ENCODE results near the gene SPSB3. TPM values are rescaled to one million over a fixed set of nuclear protein-coding genes. Genes with fewer than 3 reads are reported as not detected.

SPSB3 gene
- total and polyA plus RNA-seq, 7 donors: 34.4 to 98.4 (median 61.4) TPM

DNA sequence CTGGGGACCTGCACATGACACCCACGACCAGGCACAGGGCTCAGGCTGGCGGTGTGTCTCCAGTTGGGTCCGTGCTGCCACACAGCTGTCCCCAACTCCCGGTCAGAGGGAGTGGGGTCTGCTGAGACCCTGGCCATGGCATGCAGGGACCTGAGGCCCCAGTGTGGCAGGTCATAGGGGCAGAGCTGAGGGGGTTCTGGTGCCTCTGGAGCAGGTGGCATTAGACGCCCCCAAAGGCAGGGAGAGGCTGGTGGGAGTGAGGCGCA, 4.6 kb upstream of the SPSB3 start:
- WGBS, 2 donors: 91 to 94% methylated on average over 6 of the region's 6 CpGs
- no peak for DNase-seq
- Histone ChIP-seq H3K4me1 (peaks cover 0 to 28% (median 21%) of the 10 kb centered on the region in 4 donors), H3K4me3 (no peak overlapping the region), H3K36me3 (peaks cover 0 to 59% (median 32%) of the 10 kb centered on the region in 4 donors), H3K27me3 (no peaks in the 10 kb centered on the region), H3K27ac (no peak overlapping the region), H3K9me3 (no peaks in the 10 kb centered on the region)
- TF ChIP-seq POLR2A (IDR thresholded peaks at IDR 0.05) (no peak), POLR2AphosphoS5 (IDR thresholded peaks at IDR 0.05) (no peak), EP300 (IDR thresholded peaks at IDR 0.05) (no peak), CTCF (IDR thresholded peaks at IDR 0.05) (no peak)
- intact Hi-C loops (cut with DNase I): no loop called here

DNA sequence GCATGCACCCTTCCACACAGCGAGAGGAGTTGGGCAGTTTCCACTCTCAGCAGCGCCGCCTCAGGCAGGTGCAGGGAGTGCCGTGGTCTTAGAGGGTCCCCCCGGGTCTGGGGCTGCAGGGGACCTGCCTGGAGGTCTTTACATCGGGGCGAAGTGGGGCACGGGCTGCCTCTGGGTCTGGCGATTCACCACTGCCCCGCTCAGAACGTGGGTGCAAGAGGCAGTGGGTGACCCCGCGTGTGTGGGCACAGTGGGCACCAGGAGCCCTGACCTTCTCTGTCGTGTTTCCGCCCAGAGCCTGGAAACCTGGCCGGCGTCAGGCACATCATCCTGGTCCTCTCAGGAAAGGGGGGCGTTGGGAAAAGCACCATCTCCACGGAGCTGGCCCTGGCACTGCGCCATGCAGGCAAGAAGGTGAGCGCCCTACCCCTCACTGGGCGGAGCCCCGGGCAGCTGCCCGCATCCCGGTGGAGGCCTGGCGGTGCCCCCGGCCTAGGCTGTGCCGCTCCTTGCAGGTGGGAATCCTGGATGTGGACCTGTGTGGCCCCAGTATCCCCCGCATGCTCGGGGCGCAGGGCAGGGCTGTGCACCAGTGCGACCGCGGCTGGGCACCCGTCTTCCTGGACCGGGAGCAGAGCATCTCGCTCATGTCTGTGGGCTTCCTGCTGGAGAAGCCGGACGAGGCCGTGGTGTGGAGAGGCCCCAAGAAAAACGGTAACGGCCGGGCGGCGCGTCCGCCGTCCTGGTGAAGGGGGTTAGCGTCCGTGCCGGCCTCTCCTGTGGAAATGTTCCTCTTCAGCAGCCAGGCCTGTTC, 4.1 kb upstream of the SPSB3 start:
- TF ChIP-seq EP300 (IDR thresholded peaks at IDR 0.05) (no peak), POLR2A (IDR thresholded peaks at IDR 0.05) (no peak), POLR2AphosphoS5 (IDR thresholded peaks at IDR 0.05) (no peak), CTCF (IDR thresholded peaks at IDR 0.05) (no peak)
- no peak for DNase-seq
- Histone ChIP-seq H3K4me1 (peaks cover 0 to 32% (median 25%) of the 10 kb centered on the region in 4 donors), H3K36me3 (peaks cover 0 to 54% (median 32%) of the 10 kb centered on the region in 4 donors), H3K9me3 (no peaks in the 10 kb centered on the region), H3K27me3 (no peaks in the 10 kb centered on the region), H3K4me3 (no peak overlapping the region), H3K27ac (no peak overlapping the region)
- intact Hi-C loops (cut with DNase I): no loop called here
- WGBS, 2 donors: 88 to 89% methylated on average over 51 of the region's 51 CpGs

DNA sequence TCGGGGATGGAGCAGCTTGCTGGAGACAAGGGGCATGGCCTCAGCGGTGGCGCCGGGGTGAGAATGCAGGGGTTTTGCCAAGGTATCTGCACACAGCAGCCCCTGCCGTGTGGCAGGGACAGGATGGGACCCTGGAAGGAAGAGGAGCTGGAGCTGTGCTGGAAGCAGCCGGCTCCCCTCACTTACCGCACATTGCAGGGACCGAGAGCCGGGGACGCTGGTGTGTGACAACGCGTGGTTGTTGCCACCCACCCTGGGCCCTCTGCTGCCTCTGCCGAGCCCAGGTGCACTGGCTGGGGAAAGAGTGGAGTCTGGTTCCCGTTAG, 3.4 kb upstream of the SPSB3 start:
- Histone ChIP-seq H3K27me3 (no peaks in the 10 kb centered on the region), H3K4me1 (peaks cover 0 to 39% (median 31%) of the 10 kb centered on the region in 4 donors), H3K36me3 (peaks cover 0 to 55% (median 32%) of the 10 kb centered on the region in 4 donors), H3K9me3 (no peaks in the 10 kb centered on the region), H3K27ac (no peak overlapping the region), H3K4me3 (no peak overlapping the region)
- WGBS, 2 donors: 91 to 92% methylated on average over 14 of the region's 14 CpGs
- TF ChIP-seq POLR2AphosphoS5 (IDR thresholded peaks at IDR 0.05) (no peak), CTCF (IDR thresholded peaks at IDR 0.05) (no peak), POLR2A (IDR thresholded peaks at IDR 0.05) (no peak), EP300 (IDR thresholded peaks at IDR 0.05) (no peak)
- intact Hi-C loops (cut with DNase I): no loop called here
- no peak for DNase-seq

GRCh38 chr16:1784977-1785845, 2.8 kb upstream of the SPSB3 start:
- Histone ChIP-seq H3K27me3 (no peaks in the 10 kb centered on the region), H3K9me3 (no peaks in the 10 kb centered on the region), H3K27ac (no peak overlapping the region), H3K36me3 (peaks cover 0 to 57% (median 36%) of the 10 kb centered on the region in 4 donors), H3K4me1 (peaks cover 0 to 41% (median 37%) of the 10 kb centered on the region in 4 donors), H3K4me3 (no peak overlapping the region)
- WGBS, 2 donors: 90 to 93% methylated on average over 26 of the region's 26 CpGs
- TF ChIP-seq EP300 (IDR thresholded peaks at IDR 0.05) (no peak), CTCF (IDR thresholded peaks at IDR 0.05) (no peak), POLR2A (IDR thresholded peaks at IDR 0.05) (no peak), POLR2AphosphoS5 (IDR thresholded peaks at IDR 0.05) (no peak)
- intact Hi-C loops (cut with DNase I): no loop called here
- DNase-seq: no peak
